Activated naive CD4-positive, alpha-beta T cell (primary cell): ENCODE measurements around the gene CD2BP2.
"Not testable (repeated sequence)": the region's sequence is repeated elsewhere in the genome, so short reads cannot be mapped to it uniquely, and the experiment has no call there.

Experiments used
- DNase-seq, 4 experiments: peaks; one replicate each; lab custom pipeline; 2025; lab: John Stamatoyannopoulos, UW

The CD2BP2 gene

DNA sequence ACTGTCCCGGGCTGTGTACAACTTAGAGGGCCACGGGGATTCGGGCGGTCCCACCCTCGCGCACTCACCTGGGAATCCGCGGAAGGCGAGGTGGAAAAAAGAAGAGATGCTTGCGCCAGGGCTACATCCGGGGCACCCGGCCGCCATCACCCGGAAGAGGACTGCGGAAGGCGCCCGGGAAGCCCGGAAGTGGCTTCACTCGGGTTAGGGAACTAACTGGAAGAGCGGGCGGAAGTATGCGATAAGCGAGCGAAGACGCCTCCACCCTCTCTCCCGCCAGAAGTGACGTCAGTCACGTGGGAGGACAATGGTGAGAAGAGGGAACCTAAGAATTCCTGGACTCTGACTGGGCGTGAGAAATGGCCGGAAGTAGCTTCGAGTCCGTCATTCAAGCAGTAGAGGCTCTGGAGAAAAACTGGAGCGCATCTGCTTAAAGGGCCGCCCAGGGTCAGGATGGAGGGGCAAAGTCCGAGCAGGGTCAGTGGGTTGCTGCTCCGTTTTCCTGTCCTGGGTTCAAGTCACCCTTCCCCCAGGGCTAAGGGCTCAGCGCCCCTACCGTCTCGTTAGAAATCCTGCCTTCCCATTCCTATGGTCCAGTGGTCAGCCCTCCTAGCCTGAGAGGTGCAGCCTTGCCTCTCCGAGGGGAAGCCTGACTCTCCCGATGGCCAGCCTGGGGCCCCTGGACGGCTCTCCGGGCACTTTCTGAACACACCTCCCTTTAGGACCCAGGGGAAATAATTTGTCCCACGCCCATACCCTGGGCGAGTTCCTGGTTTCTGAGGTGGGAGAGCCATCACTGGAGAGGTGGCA, at the start of gene CD2BP2:
Gene CD2BP2, minus strand, starts transcription at position 165 of the 810 bp plus-strand sequence. CDS start 627 bp downstream, outside the sequence.
- DNase-seq: peak; percentile 61 to 79 (median 72)

DNA sequence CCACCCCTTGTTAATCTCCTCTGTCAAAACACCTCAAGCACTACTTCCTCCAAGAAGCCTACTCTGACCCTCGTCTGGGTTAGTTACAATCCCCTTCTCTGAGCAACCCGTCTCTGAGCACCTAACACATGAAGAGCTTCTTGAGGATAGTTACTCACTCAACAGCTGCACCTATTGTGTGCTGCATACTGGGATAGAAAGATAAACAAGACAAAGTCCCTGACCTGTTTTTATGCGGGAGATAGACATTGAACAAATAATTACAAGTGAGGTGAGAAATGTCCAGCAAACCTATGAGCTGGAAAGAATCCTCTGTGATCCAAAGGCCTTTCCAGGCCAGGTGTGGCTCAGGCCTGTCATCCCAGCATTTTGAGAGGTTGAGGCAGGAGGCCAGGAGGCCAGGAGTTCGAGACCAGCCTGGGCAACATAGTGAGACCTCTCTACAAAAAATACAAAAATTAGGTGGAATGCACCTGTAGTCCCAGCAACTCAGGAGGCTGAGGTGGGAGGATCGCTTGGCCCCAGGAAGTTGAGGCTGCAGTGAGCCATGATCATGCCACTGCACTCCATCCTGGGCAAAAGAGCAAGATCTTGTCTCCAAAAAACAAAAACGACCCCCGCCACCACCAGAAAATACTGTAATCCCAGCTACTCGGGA, 46.8 kb upstream of the CD2BP2 start:
- DNase-seq: no peak

DNA sequence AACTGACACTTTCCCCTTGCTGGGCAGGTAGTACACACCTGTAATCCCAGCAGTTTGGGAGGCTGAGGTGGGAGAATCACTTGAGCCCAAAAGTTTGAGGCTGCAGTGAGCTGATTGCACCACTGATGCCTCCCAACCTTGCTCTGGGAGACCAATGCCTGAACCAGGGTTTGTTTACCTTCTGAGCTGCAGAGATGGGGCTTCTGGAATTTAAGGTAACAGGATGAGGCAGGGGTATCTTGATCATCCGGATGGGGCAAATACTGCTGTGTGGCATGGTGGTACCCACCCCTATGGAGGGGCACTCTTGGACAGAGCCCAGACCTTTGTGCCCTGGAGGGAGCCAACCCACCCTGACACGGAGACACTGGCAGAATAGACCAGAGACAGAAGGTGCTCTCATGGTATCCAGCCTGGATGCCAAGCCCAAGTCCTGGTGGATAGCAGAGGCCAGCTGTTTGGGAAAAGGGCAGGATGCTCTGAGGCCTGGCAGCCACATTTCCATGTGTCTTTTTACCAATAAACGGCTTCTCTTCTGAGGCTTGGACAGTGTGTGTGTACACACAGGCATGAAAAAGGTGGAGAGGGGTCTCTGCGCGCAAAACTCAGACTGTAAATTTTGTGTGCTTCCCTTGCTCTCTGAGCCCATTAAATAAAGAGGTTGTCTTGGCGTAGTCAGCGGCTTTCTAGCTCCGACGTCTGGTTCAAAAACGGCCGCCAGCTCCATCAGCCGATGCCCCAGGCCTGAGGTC, 44.5 kb upstream of the CD2BP2 start:
- DNase-seq: no peak

DNA sequence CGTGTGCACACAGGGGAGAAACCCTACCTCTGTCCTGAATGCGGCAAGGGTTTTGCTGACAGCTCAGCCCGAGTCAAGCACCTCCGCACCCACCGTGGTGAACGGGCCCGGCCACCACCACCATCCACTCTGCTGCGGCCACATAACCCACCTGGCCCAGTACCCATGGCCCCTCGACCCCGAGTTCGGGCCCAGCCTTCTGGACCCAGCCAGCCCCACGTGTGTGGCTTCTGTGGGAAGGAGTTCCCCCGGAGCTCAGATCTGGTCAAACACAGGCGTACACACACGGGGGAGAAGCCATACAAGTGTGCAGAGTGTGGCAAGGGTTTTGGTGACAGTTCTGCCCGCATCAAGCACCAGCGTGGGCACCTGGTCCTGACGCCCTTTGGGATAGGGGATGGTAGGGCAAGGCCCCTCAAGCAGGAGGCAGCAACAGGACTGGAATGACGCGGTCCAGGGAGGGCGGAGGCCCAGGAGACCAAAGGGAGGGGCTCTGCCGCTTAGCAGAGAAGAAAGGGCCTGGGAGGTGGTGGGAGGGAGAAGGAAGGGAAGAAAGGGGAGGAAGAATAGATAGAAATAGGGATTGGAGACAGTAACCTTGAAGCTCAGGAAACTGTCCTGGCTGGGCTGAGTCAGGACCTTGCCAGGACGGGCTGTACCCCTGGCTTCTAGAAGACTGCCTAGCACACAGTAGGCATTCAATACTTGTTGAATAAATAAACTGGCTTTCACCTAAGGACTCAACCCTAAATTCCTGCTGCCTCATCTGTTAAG, 43.7 kb upstream of the CD2BP2 start:
- DNase-seq: no peak

DNA sequence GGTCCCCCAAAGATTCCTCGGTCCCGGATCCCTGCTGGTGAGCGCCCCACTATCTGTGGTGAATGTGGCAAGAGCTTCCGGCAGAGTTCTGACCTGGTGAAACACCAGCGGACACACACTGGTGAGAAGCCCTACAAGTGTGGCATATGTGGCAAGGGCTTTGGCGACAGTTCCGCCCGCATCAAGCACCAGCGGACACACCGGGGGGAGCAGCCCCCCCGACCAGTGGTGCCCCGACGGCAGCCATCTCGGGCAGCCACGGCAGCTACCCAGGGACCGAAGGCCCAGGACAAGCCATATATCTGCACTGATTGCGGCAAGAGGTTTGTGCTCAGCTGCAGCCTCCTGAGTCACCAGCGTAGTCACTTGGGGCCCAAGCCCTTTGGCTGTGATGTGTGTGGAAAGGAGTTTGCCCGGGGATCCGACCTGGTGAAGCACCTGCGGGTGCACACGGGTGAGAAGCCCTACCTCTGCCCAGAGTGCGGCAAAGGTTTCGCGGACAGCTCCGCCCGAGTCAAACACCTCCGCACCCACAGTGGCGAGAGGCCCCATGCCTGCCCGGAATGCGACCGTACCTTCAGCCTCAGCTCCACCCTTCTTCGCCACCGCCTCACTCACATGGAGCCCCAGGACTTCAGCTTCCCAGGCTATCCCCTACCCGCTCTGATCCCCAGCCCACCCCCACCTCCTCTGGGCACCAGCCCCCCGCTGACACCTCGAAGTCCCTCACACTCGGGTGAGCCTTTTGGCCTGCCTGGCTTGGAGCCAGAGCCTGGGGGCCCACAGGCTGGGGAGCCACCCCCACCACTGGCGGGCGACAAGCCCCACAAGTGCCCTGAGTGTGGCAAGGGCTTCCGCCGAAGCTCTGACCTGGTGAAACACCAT, 42.9 kb upstream of the CD2BP2 start:
- DNase-seq: no peak

DNA sequence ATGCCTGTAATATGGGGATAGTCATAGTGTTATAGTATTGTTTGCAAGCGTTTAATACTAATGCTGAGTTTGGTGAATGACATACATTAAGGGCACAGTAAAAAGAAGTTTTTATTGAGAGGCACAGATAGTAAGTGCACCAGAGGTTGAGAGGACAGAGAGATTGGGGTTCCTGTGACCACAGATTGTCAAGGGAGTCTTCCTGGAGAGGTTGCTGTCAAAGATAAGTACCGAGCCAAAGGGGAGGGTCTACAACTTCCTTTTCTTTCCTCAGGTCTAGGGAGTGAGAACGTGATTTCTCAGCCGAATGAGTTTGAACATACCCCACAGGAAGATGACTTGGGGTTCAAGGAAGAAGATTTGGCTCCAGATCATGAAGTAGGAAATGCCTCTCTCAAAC, 41.9 kb upstream of the CD2BP2 start:
- no peak for DNase-seq

DNA sequence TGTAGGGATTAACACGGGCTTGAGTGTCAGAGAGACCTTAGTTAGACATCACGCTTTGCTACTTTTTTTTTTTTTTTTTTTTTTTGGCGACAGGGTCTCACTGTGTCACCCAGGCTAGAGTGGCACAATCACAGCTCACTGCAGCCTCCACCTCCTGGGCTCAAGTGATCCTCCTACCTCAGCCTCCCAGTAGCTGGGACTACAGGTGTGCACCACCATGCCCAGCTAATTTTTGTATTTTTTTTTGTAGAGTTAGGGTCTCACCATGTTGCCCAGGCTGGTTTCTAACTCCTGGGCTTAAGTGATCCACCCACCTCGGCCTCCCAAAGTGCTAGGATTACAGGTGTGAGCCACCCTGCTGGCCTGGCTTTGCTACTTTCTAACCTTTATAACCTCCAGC, 41.5 kb upstream of the CD2BP2 start:
- DNase-seq: not testable (repeated sequence)

DNA sequence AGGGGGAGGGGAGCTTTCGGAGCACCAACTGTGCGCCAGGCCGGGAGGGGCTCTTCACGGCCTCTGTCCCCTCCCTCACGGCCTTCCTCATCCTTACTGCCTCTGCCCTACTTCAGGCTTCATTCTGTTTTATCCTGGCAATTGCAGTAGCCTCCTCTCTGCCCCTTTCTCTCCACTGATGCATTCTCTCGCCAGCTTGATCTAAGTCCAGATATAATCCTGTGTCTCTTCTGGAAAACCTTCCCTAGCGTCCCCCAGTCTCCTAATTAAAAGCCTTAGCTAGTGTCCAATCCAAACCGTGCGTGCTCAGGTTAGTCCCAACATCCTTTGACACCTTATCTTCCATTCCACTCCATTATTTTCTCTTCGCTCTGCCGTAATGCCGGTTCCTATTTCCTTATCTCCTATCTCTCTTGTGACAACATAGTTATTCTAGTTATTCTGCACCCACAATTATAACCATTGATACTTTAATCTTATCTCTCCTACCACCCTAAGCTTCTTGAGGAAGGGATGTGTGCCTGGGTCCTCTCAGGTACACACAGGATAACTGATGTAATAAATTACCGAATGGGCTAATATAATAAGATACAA, 41.0 kb upstream of the CD2BP2 start:
- no peak for DNase-seq

DNA sequence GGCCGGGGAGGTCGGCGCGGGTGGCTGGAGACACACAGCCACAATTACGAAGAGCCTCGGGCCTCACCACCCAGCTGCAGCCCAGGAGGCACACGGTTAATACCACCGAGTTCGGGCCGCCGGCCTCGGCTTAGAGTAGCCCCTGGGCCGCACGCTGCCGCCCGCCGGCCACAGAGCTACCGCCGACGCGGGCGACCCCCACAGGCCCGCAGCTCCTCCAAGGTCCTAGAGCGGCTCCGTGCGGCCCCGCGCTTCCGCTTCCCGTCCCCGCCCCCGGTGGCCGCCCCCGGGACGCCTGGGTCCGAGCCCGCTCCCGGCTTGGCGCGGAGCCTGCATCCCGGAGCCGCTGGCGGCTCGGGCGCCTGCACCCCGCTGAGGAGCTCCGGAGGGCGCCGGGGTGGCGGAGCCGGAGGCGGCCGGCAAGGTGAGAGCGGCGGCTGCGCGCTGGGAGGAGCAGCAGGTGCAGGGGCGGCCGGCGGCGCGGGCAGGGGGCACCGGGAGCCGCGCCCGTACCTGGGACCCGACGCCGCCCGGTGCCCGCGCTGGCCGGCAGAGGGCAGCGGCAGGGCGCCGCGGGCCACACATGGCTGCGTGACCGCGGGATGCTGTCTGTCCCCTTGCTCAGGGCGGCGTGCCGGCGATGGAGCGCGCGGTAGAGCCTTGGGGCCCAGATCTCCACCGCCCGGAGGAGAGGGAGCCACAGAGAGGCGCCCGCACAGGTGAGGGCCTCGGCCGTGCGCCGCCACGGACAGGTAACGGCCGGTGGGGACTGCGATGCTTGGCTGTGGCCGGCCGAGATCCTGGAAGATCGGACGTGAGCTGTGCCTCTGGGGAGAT, 40.3 kb upstream of the CD2BP2 start, which contains the start of gene ZNF48:
Gene ZNF48, plus strand, starts transcription at position 266 of the 837 bp plus-strand sequence. Its CDS starts 375 bp downstream, at position 641.
- peak in 1 of 4 experiments; percentile 56 for DNase-seq

DNA sequence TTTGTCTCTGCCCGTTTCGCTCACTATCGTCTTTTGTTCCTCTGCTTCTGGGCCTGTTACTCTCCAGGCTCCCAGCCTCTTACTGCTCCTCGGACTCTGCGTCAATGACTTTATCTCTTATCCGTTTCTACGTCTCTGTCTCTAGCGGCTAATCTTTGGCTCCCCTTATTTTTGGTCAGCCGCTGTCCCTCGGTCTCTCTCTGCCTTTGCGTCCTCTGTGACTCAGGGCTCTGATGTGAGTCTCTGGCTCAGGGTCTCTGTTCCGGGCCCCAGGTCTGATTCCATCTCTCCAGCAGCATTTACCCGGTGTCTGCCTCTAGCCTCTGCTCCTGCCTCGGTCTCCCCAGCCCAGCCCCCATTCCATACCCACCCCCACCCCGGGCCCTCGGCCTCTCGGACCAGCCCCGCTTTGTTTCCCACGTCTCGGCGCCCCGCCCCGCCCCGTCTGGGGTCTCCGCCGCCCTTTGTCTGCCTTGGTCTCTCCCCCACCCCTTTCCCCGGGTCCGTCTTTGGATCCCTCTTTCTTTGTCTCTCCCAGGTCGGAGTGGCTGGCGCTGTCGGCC, 39.6 kb upstream of the CD2BP2 start:
- DNase-seq: no peak

DNA sequence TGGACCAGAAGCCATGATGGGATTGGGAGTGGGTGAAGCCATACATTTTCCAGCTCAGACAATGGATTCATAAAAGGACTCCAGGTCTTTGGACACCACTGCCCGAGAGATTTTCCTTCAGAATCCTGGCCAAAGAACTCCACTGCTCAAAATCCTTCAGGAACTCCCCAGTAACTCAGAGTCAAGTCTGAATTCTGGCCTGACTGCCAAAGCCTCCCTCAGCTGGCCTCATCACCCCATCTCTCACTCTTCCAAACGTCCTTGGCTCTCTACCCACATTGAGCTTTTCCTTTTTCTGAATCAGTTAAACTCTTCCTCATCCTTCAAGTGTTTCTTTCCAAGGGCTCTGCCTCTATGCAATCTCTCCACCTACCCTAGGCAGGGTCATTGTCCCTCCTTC, 28.4 kb upstream of the CD2BP2 start:
- no peak for DNase-seq

DNA sequence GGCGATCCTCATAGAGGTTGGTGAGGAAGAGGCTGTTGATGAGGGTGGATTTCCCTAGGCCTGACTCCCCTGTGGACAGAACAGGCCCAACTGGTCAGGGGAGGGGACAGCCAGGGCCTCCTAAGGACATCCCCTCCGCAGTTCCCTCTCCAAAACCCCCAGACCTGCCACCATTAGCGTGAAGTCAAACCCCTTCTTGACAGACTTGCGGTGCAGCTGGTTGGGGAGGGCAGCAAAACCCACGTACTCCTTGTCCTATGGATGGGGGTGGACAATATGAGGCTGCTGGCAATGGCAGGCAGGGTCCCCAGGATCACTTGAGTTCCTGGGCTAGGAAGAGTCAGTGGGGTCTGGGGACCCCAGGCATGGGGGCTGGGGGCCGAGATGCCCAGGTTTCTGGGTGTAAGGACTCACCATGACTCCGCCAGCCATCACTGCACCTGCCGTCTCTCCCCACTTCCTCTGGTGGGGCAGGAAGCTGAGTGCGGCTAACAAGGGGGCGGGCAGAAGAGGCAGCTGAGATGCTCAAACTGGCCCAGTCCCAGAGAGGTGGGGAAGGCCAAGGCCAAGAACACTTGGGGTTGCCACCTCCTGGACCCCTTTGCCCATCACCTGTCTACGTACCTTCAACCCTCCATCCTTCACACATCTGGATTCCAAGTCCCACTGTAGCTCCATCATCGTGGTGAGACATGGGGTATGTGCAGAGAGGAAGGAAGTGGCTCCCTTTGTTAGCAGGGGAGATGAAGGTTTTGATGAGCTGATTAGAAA, 27.2 kb upstream of the CD2BP2 start, which contains the start of gene SEPTIN1:
Gene SEPTIN1, minus strand, starts transcription at position 451 of the 771 bp plus-strand sequence. Its CDS starts 19 bp downstream, at position 432.
- DNase-seq: peak; percentile 34 to 68 (median 50)

DNA sequence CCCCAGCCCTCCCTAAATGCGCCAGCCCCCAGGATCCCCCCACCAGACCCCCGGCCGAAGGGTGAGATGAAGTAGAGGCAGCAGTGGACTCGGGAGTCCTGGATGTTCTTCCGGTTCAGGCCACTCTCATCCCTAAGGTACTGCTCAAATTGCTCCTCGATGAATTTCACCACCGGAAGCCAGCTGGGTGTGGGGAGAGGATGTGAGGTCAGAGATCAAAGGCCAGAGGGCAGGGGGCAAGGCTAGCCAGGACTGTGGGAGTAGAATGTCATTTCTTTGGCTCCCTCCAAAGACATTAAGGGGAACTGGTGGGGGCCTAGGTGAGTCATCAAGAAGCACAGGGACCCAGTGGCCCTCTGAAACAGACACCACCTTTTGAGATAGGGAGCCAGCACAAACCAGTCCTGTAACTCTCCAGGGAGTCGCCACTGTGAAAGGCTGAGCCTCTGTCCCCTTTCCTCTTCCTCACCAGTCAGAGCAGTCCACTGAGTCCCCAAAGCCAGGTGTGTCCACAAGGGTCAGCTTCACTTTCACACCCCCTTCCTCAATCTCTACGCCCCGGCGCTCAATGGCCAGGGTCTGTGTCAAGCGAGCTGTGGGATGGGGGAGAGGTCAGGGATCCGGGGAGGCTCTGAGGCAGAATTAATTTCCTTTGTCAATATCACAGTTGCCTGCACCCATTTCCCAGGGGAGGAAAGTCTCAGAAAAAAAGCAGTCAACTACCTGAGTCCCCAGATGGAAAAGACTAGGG, 26.4 kb upstream of the CD2BP2 start:
- no peak for DNase-seq

DNA sequence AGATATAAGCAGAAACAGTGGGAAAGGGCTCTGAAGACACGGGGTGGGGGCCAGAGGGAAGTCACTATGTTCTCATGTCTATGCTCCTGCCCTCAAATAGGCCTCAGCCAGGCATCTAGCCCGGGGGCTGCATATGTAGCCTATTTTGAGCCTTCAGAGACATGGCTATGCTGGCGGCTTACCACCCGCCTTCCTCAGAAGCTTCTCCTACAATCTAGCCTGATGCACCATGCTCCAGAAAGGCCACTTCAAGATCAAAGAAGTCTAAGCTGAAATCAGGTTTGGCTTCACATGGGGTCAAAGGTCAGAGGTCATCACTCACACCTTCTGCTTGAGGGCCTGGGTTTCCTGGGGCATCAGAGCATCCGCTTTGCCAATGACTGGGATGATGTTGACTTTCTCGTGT, 25.7 kb upstream of the CD2BP2 start:
- DNase-seq: no peak

DNA sequence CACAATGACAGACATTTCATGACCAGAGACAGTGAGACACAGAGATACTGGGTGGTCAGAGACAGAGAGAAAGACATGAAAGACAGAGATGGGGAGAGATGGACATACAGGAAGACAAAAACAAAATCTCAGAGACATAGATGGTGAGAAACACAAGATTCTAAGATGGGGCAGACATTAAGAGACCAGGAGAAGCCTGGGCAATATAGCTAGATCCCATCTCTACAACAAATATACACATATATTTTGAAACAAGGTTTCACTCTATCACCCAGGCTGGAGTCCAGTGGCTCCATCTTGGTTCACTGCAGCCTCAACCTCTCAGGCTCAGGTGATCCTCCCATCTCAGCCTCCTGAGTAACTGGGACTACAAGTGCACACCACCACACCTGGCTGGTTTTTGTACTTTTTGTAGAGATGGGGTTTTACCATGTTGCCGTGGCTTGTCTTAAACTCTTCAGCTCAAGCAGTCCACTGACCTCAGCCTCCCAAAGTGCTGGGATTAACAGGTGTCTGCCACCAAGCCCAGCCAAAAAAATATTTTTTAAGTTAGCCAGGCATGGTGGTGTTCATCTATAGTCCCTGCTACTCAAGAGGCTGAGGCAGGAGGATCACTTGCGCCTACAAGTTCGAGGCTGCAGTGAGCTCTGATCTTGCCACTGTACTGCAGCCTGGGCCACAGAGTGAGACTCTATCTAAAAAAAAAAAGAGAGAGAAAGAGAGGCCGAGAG, 25.1 kb upstream of the CD2BP2 start:
- DNase-seq: no peak

DNA sequence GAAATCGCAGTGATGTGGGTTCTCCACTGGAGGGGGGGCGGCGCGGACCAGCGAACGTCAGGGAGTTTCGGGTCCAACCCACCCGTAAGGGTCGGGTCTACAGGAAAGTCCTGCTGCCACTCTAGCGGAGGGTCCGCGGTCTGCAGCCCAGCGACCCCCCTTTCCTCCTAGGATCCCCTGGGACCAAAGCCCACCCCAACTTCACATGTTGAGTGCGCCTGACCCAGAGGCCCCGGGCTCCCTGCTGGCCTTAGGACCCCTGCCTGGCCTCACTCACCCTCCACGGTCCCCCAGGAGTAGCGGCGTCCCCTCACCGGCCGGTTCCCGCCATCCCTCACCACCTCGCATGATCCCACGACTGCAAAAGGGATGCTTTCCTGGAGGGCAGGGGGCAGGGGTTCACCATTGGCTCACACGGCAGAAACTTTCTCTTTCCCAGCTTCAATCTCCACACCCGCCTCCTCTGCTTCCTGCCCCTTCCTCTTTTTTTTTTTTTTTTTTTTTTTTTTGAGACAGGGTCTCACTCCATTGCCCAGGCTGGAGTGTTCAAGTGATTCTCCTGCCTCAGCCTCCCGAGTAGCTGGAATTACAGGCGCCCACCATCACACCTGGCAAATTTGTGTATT, 24.2 kb upstream of the CD2BP2 start:
- no peak for DNase-seq
